ENCODE data around the gene IL6R. TPM values are rescaled to one million over a fixed set of nuclear protein-coding genes. Genes with fewer than 3 reads are reported as not detected.

IL6R gene
- polyA plus RNA-seq, 1 donor: 6.4 TPM

DNA sequence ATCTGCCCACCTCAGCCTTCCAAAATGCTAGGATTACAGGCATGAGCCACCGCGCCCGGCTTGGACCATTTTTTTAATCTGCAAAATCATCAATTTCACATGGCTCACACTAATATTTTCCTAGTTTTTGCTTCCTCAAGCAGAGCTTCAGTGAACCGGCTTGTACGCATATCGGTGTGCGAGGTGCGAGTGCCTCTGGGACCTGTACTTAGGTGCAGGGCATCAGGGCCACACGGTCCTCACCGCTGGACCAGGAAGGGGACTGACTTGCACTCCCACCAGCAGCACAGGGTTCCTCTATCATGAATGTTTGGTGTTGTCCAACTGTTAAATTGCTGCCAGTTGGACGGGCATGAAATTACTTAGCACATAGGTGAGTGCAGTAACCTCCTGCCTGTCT, 112.5 kb downstream of the IL6R start:
- no peak for DNase-seq

Other genes starting within 250 kb of the IL6R start
- gene TPM3, start 213.2 kb upstream of the IL6R start, polyA plus RNA-seq (ENCODE audit: insufficient read length): 272 TPM
- not detected for gene CFAP141, start 199.0 kb upstream of the IL6R start, polyA plus RNA-seq (ENCODE audit: insufficient read length)
- 210 TPM for gene UBAP2L, start 184.4 kb upstream of the IL6R start, polyA plus RNA-seq (ENCODE audit: insufficient read length)
- 73.5 TPM for gene HAX1, start 132.7 kb upstream of the IL6R start, polyA plus RNA-seq (ENCODE audit: insufficient read length)
- 0.13 TPM for gene AQP10, start 84.2 kb upstream of the IL6R start, polyA plus RNA-seq (ENCODE audit: insufficient read length)
- 30.3 TPM for gene ATP8B2, start 79.8 kb upstream of the IL6R start, polyA plus RNA-seq (ENCODE audit: insufficient read length)
- gene TDRD10, start 96.9 kb downstream of the IL6R start, polyA plus RNA-seq (ENCODE audit: insufficient read length): 1.4 TPM
- 9.8 TPM for gene SHE, start 97.1 kb downstream of the IL6R start, polyA plus RNA-seq (ENCODE audit: insufficient read length)
- gene UBE2Q1, start 153.3 kb downstream of the IL6R start, polyA plus RNA-seq (ENCODE audit: insufficient read length): 103 TPM
- 0.53 TPM for gene CHRNB2, start 162.4 kb downstream of the IL6R start, polyA plus RNA-seq (ENCODE audit: insufficient read length)
- gene ADAR, start 202.8 kb downstream of the IL6R start, polyA plus RNA-seq (ENCODE audit: insufficient read length): 163 TPM